ENCODE results near the gene FSHR.

The FSHR gene

DNA sequence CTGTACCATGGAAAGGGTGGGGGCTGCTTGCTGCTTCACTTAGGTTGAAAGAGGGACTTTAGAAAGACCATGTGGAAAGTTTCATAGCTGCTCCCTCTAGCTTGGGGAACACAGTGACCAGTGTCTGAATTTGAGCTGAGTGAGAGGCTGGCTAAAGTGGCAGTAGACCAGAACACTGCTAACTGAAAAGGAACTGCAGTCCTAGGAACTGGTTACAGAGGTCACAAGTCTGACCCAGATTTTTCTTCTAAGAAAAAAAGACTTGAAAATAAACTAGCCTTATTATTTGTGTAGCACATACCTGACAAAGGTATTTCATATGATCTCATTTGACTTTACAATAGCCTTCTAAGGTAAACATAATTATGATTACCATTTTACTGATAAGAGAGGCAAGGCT lies 153.6 kb downstream of the FSHR start:
- TF ChIP-seq, protein P1, sequence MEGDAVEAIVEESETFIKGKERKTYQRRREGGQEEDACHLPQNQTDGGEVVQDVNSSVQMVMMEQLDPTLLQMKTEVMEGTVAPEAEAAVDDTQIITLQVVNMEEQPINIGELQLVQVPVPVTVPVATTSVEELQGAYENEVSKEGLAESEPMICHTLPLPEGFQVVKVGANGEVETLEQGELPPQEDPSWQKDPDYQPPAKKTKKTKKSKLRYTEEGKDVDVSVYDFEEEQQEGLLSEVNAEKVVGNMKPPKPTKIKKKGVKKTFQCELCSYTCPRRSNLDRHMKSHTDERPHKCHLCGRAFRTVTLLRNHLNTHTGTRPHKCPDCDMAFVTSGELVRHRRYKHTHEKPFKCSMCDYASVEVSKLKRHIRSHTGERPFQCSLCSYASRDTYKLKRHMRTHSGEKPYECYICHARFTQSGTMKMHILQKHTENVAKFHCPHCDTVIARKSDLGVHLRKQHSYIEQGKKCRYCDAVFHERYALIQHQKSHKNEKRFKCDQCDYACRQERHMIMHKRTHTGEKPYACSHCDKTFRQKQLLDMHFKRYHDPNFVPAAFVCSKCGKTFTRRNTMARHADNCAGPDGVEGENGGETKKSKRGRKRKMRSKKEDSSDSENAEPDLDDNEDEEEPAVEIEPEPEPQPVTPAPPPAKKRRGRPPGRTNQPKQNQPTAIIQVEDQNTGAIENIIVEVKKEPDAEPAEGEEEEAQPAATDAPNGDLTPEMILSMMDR (conservative IDR thresholded peaks at IDR 0.05), result no peak
- TF ChIP-seq ZFX (IDR thresholded peaks at IDR 0.05), result no peak
- no peak overlapping the region for H3K27ac ChIP-seq

DNA sequence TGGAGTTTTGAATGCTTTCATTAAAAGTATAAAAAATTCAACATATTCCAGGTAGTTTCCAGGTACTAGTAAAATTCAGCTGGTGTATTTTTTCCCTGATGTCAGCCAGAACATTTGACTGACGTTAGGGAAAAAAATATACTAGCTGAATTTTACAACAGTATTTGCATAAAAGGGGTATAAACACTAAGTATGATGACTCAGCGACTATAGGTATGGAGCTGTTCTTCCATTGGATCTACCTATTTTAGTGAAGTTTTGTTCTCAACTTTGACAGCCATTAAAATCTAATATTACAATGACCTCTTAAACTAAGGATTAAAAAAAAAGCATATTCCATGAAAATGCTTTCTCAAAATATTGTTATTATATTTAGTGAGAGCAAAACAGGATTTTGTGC lies 155.9 kb downstream of the FSHR start:
- TF ChIP-seq, protein P1 (conservative IDR thresholded peaks at IDR 0.05), result no peak
- no peak for TF ChIP-seq ZFX (IDR thresholded peaks at IDR 0.05)
- H3K27ac ChIP-seq, result no peak overlapping the region

DNA sequence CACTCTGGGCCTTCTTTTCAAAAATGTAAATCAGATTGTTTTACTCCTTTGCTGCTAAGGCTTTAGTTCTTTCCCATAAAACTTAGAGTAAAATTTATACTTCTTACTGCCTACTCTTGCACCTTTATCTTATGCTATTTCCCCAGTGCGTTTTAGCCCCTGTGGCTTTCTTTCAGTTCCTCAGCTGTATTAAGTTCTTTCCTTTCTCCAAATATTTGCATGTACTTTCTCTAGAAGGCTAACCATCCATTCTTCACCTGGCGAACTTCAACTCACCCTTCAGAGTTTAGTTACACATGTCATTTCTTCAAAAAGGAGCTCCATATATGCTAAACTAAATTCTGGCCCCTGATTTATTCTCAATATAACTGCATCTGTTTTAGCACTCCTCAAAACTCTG lies 160.7 kb downstream of the FSHR start:
- H3K27ac ChIP-seq, result no peak overlapping the region
- TF ChIP-seq, protein P1 (conservative IDR thresholded peaks at IDR 0.05), result no peak
- TF ChIP-seq ZFX (IDR thresholded peaks at IDR 0.05), result no peak

DNA sequence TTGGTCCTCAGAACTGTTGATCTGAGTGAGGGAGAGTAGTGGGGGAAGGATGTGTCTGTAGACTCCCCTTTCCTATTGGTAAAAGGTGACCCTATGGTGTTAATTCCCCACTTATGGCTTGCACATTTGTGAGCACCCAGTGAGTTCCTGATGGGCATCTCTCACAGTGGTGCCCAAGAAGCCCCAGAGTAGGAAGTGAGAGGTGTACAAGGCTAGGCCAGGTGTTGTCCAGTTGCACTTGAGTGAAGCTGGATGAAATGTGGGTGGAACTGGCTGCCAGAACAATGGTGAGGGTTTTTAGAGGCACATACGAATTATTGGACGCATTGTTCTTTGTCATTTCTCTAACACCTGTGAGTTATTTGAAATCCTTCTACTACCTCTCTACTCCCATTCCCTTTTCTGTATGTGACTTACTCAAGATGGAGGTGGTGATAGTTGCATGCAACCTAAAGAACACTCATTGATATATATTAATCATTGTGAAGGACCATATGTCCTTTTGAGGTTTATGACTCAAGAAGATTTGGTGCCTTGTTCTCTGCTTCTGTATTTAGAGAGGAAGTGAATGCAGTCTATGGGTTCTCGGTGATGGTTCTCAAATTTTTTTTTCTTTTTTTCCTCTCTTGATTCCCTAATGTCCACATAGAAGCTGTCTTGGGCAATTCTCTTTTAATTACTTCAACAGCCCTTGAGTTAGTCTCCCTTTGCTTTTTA lies 162.7 kb downstream of the FSHR start:
- TF ChIP-seq, protein P1 (conservative IDR thresholded peaks at IDR 0.05), result no peak
- TF ChIP-seq ZFX (IDR thresholded peaks at IDR 0.05), result no peak
- no peak overlapping the region for H3K27ac ChIP-seq

DNA sequence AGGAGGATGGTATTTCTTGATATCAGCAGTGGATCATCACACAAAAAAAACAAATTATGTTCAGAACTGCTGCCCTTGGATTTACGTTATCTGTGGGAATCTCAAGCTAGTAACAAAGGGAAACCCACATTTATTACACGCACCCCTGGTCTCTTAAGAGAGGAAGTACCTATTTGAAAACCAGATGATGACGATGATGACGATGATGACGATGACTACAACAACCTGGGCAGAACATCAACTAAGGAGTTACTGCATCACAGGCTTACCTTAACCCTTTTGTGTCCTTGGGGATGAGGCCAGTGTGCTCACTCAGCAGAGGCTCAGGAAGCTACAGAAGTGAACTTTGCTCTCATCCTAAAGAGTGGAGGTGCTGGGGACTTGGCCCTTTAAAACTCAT lies 169.4 kb downstream of the FSHR start:
- TF ChIP-seq, protein P1 (conservative IDR thresholded peaks at IDR 0.05), result no peak
- TF ChIP-seq ZFX (IDR thresholded peaks at IDR 0.05), result no peak
- no peak overlapping the region for H3K27ac ChIP-seq

DNA sequence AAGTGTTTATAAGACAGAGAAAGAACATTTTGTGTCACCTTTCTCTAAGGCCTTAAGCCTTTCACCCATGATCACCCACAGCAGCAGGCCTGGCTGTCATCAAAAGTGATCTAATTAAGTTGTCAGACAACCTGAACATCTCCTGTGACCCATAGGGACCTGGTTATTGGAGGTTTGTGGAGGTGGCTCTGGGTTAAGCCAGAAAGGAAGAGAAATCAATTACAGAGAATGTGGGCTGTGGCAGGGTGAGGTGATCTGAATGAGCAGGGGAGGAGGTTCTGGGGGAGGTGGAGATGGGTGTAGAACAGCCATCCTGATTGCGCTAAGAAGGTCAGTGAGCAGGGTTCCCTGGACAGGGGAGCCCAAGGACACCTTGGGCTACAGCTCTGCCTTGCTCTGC lies 170.8 kb downstream of the FSHR start:
- H3K27ac ChIP-seq, result no peak overlapping the region
- TF ChIP-seq ZFX (IDR thresholded peaks at IDR 0.05), result no peak
- TF ChIP-seq, protein P1 (conservative IDR thresholded peaks at IDR 0.05), result no peak

DNA sequence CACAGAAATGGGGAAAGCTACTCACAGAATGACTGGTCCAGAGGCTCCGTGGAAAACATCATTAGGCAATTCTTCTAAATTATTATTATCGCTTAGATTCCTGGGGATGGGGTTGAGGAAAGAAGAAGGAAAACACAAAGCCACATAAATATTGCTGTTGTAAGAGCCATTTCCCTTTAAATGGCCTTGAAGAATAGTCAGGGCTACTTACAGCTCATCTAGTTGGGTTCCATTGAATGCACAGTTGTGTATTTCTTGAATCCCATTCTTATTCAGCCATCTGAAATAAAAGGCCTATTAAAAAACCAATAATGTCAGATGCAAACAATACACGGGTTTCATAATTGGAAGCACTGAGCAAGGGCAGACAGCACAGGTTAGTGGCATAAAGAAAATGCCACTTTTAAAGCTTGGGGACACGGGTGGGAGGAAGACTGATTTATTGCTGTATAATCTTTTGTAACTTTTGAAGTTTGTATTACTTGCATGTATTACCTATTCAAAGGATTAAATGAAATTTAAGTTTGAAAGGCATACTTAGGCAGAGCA lies 171.4 kb downstream of the FSHR start:
- no peak overlapping the region for H3K27ac ChIP-seq
- no peak for TF ChIP-seq ZFX (IDR thresholded peaks at IDR 0.05)
- TF ChIP-seq, protein P1 (conservative IDR thresholded peaks at IDR 0.05), result no peak
